Activated T-helper 1 cell treated with anti-CD3 and anti-CD28 coated beads, Interleukin-2, amount 50 U/mL, for 16 hours (primary cell): ENCODE results near the gene TMEM179.
"Not testable (repeated sequence)": the region's sequence is repeated elsewhere in the genome, so short reads cannot be mapped to it uniquely, and the experiment has no call there.

Experiments used
- DNase-seq, 2 donors: peaks; one replicate each; pipeline ENCODE4 v3.0.0-alpha.2; 2020; ENCODE audit warnings: low read depth in 1 of 2, low spot score in 1 of 2

TMEM179 gene

GRCh38 chr14:104638190-104638589 is 33.6 kb upstream of the TMEM179 start:
- no peak for DNase-seq

- no peak for DNase-seq
These were observed 33.0 kb upstream of the TMEM179 start for GRCh38 chr14:104637546-104638003.

GRCh38 chr14:104636846-104637545 is 32.4 kb upstream of the TMEM179 start:
- not testable (repeated sequence) for DNase-seq

- DNase-seq: no peak
These were observed 31.6 kb upstream of the TMEM179 start for GRCh38 chr14:104636131-104636530.

GRCh38 chr14:104635717-104636116 is 31.1 kb upstream of the TMEM179 start:
- no peak for DNase-seq

GRCh38 chr14:104634886-104635570 is 30.5 kb upstream of the TMEM179 start:
- DNase-seq: no peak

GRCh38 chr14:104634138-104634760 is 29.7 kb upstream of the TMEM179 start:
- no peak for DNase-seq

GRCh38 chr14:104633276-104634137 is 28.9 kb upstream of the TMEM179 start:
- DNase-seq: no peak

- DNase-seq: no peak
These were observed 28.2 kb upstream of the TMEM179 start for GRCh38 chr14:104632781-104633180.

GRCh38 chr14:104624939-104625338 is 20.4 kb upstream of the TMEM179 start:
- no peak for DNase-seq

- no peak for DNase-seq
These were observed 9.7 kb upstream of the TMEM179 start for GRCh38 chr14:104614126-104614812.

- no peak for DNase-seq
These were observed 7.3 kb upstream of the TMEM179 start for GRCh38 chr14:104611881-104612280.

- DNase-seq: no peak
These were observed 6.3 kb upstream of the TMEM179 start for GRCh38 chr14:104610749-104611310.

GRCh38 chr14:104609666-104610065 is 5.1 kb upstream of the TMEM179 start:
- DNase-seq: no peak

- DNase-seq: no peak
These were observed 716 bp downstream of the TMEM179 start for GRCh38 chr14:104603711-104604401.

- no peak for DNase-seq
These were observed 1.6 kb downstream of the TMEM179 start for GRCh38 chr14:104602933-104603325.

- no peak for DNase-seq
These were observed 2.1 kb downstream of the TMEM179 start for GRCh38 chr14:104602315-104602932.

- no peak for DNase-seq
These were observed 2.8 kb downstream of the TMEM179 start for GRCh38 chr14:104601786-104602185.

- DNase-seq: no peak
These were observed 3.8 kb downstream of the TMEM179 start for GRCh38 chr14:104600805-104601204.
